ENCODE data around the gene WNK2.

Gene WNK2

GRCh38 chr9:93267681-93268505 is 84.0 kb downstream of the WNK2 start:
- H3K4me3 ChIP-seq (replicated peaks; ENCODE audit: insufficient read depth, low read length): no peak overlapping the region
- H3K27me3 ChIP-seq (ENCODE audit: insufficient read depth, poor library complexity, severe bottlenecking): peaks cover 14% of the 10 kb centered on the region
- TF ChIP-seq SPI1 (IDR thresholded peaks at IDR 0.05; ENCODE audit: borderline replicate concordance, low read depth) (no peak), REST (IDR thresholded peaks at IDR 0.05; ENCODE audit: insufficient replicate concordance, low read depth) (no peak), GABPA (IDR thresholded peaks at IDR 0.05; ENCODE audit: low read depth) (no peak), POLR2AphosphoS5 (IDR thresholded peaks at IDR 0.05; ENCODE audit: low read depth) (no peak), CTCF (IDR thresholded peaks at IDR 0.05; ENCODE audit: insufficient read depth, low read length) (no peak)
- H3K27ac ChIP-seq (replicated peaks): no peak overlapping the region
- no peak for DNase-seq (ENCODE audit: low read depth in 1 of 2, low spot score in 1 of 2)

GRCh38 chr9:93268551-93269314 is 84.8 kb downstream of the WNK2 start:
- H3K27ac ChIP-seq (replicated peaks): no peak overlapping the region
- H3K4me3 ChIP-seq (replicated peaks; ENCODE audit: insufficient read depth, low read length): no peak overlapping the region
- H3K27me3 ChIP-seq (ENCODE audit: insufficient read depth, poor library complexity, severe bottlenecking): peaks cover 14% of the 10 kb centered on the region
- no peak for DNase-seq (ENCODE audit: low read depth in 1 of 2, low spot score in 1 of 2)
- no peak for TF ChIP-seq CTCF (IDR thresholded peaks at IDR 0.05; ENCODE audit: insufficient read depth, low read length)
- no peak for TF ChIP-seq REST (IDR thresholded peaks at IDR 0.05; ENCODE audit: insufficient replicate concordance, low read depth)
- TF ChIP-seq GABPA (IDR thresholded peaks at IDR 0.05; ENCODE audit: low read depth): no peak
- TF ChIP-seq SPI1 (IDR thresholded peaks at IDR 0.05; ENCODE audit: borderline replicate concordance, low read depth): no peak
- no peak for TF ChIP-seq POLR2AphosphoS5 (IDR thresholded peaks at IDR 0.05; ENCODE audit: low read depth)

GRCh38 chr9:93270976-93271375 is 87.0 kb downstream of the WNK2 start:
- no peak for DNase-seq (ENCODE audit: low read depth in 1 of 2, low spot score in 1 of 2)
- Histone ChIP-seq H3K4me3 (replicated peaks; ENCODE audit: insufficient read depth, low read length) (no peak overlapping the region), H3K27me3 (ENCODE audit: insufficient read depth, poor library complexity, severe bottlenecking) (peaks cover 11% of the 10 kb centered on the region), H3K27ac (replicated peaks) (no peak overlapping the region)
- no peak for TF ChIP-seq POLR2AphosphoS5 (IDR thresholded peaks at IDR 0.05; ENCODE audit: low read depth)
- no peak for TF ChIP-seq SPI1 (IDR thresholded peaks at IDR 0.05; ENCODE audit: borderline replicate concordance, low read depth)
- TF ChIP-seq CTCF (IDR thresholded peaks at IDR 0.05; ENCODE audit: insufficient read depth, low read length): no peak
- no peak for TF ChIP-seq GABPA (IDR thresholded peaks at IDR 0.05; ENCODE audit: low read depth)
- TF ChIP-seq REST (IDR thresholded peaks at IDR 0.05; ENCODE audit: insufficient replicate concordance, low read depth): no peak

Measured in HL-60 (cell line).